ENCODE measurements around the gene ANK2.

Gene ANK2

GRCh38 chr4:113410686-113411085, 361.2 kb downstream of the ANK2 start:
- no peak for TF ChIP-seq CTCF (conservative IDR thresholded peaks at IDR 0.05; ENCODE audit: low read depth, low read length)
- DNase-seq (ENCODE audit: low read depth) = no peak
- no peak overlapping the region for H3K4me3 ChIP-seq (ENCODE audit: low read depth, low read length)

- peak; percentile 65 for TF ChIP-seq CTCF (conservative IDR thresholded peaks at IDR 0.05; ENCODE audit: low read depth, low read length)
- H3K4me3 ChIP-seq (ENCODE audit: low read depth, low read length) = no peak overlapping the region
- DNase-seq (ENCODE audit: low read depth) = peak; percentile 95
Observed at GRCh38 chr4:113411496-113411938, 362.1 kb downstream of the ANK2 start.

DNA sequence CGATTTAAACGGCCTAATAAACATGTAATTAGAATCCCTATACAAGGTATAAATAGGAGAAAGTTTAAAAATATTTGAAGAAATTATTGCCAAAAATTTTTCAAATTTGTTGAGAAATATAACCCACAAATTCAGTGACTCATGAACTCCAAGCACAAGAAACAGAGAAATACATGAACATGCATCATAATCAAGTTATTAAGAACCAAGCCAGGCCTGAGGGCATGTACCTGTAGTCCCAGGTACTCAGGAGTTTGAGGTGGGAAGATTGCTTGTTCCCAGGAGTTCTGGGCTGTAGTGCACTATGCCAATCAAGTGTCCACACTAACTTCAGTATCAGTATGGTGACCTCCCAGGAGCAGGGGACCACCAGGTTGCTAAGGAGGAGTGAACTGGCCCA, 370.2 kb downstream of the ANK2 start:
- TF ChIP-seq CTCF (conservative IDR thresholded peaks at IDR 0.05; ENCODE audit: low read depth, low read length) = no peak
- no peak overlapping the region for H3K4me3 ChIP-seq (ENCODE audit: low read depth, low read length)
- no peak for DNase-seq (ENCODE audit: low read depth)

- no peak overlapping the region for H3K4me3 ChIP-seq (ENCODE audit: low read depth, low read length)
- no peak for TF ChIP-seq CTCF (conservative IDR thresholded peaks at IDR 0.05; ENCODE audit: low read depth, low read length)
- no peak for DNase-seq (ENCODE audit: low read depth)
Observed at GRCh38 chr4:113420938-113421337, 371.5 kb downstream of the ANK2 start.

- peak; percentile 68 for DNase-seq (ENCODE audit: low read depth)
- TF ChIP-seq CTCF (conservative IDR thresholded peaks at IDR 0.05; ENCODE audit: low read depth, low read length) = no peak
- H3K4me3 ChIP-seq (ENCODE audit: low read depth, low read length) = no peak overlapping the region
Observed at GRCh38 chr4:113423631-113424030, 374.2 kb downstream of the ANK2 start.

- DNase-seq (ENCODE audit: low read depth) = no peak
- TF ChIP-seq CTCF (conservative IDR thresholded peaks at IDR 0.05; ENCODE audit: low read depth, low read length) = no peak
- no peak overlapping the region for H3K4me3 ChIP-seq (ENCODE audit: low read depth, low read length)
Observed at GRCh38 chr4:113433116-113433515, 383.7 kb downstream of the ANK2 start.
